Measurements from ENCODE around the gene ZFHX3.

- TF ChIP-seq CTCF (conservative IDR thresholded peaks at IDR 0.05; ENCODE audit: low read depth, low read length) (no peak), EZH2 (IDR thresholded peaks at IDR 0.05; ENCODE audit: borderline replicate concordance, low read depth, low read length, poor library complexity, severe bottlenecking) (no peak)
Observed at GRCh38 chr16:72905581-72905980, 142.3 kb downstream of the ZFHX3 start.

Measured in A673 (cell line).